Spleen (tissue), 11 donors: ENCODE data around the gene KIAA0825. TPM values are rescaled to one million over a fixed set of nuclear protein-coding genes. Genes with fewer than 3 reads are reported as not detected.
"Not testable (repeated sequence)": the region's sequence is repeated elsewhere in the genome, so short reads cannot be mapped to it uniquely, and the experiment has no call there.

Source experiments
- DNase-seq: peaks from one replicate; pipeline ENCODE4 v3.0.0-alpha.2; 2020
- H3K27ac ChIP-seq, 8 donors: fragments of 200-600 bp; sonication (generic) in 7 of 8; 1 replicate in 4 of 8; 2 replicates in 4 of 8; pipeline versions ENCODE4 v1.5.0 to v1.8.0; 2016 to 2021; ENCODE audit warnings: inconsistent platforms in 4 of 8, mild to moderate bottlenecking in 4 of 8, moderate library complexity in 1 of 8
- H3K27me3 ChIP-seq, 7 donors: fragments of 200-600 bp; sonication (generic) in 6 of 7; replicated peaks in 1 of 7; 1 replicate in 4 of 7; 2 replicates in 3 of 7; pipeline versions ENCODE4 v1.5.0 to v1.8.0; 2016 to 2021; ENCODE audit warnings: inconsistent platforms in 3 of 7, mild to moderate bottlenecking in 1 of 7
- H3K36me3 ChIP-seq, 6 donors: fragments of 200-600 bp; sonication (generic) in 5 of 6; 1 replicate in 4 of 6; 2 replicates in 2 of 6; pipeline versions ENCODE4 v1.5.0 to v1.8.0; 2016 to 2021; ENCODE audit warnings: inconsistent platforms in 2 of 6
- H3K4me1 ChIP-seq, 6 donors: fragments of 200-600 bp; sonication (generic) in 5 of 6; 1 replicate in 3 of 6; 2 replicates in 3 of 6; pipeline versions ENCODE4 v1.5.0 to v1.8.0; 2016 to 2021; ENCODE audit warnings: inconsistent platforms in 3 of 6
- H3K4me3 ChIP-seq, 8 donors: fragments of 200-600 bp; sonication (generic) in 7 of 8; 1 replicate in 4 of 8; 2 replicates in 4 of 8; pipeline versions ENCODE4 v1.5.0 to v1.8.0; 2016 to 2021; ENCODE audit warnings: inconsistent platforms in 4 of 8, mild to moderate bottlenecking in 4 of 8, moderate library complexity in 2 of 8
- H3K9me3 ChIP-seq, 8 donors: fragments of 200-600 bp; sonication (generic) in 7 of 8; 1 replicate in 4 of 8; 2 replicates in 4 of 8; pipeline versions ENCODE4 v1.5.0 to v1.8.0; 2016 to 2021; ENCODE audit warnings: inconsistent platforms in 4 of 8
- POLR2A ChIP-seq, 3 donors: fragments of 450-650 bp; IDR thresholded peaks; one replicate each; pipeline ENCODE4 v1.5.1; 2017; ENCODE audit warnings: antibody characterized with exemption in 3 of 3, mild to moderate bottlenecking in 1 of 3
- POLR2AphosphoS5 ChIP-seq, 3 donors: sonication (generic); formaldehyde crosslinking; IDR thresholded peaks; one replicate each; pipeline ENCODE4 v1.5.1; 2017; ENCODE audit warnings: antibody characterized with exemption in 3 of 3
- WGBS, 5 donors: extraction: QIAGEN DNeasy Blood & Tissue Kit in 3 of 5; methylation state at CpG; one replicate each; pipeline versions ENCODE4 v1.1.5 to v1.1.7; 2013 to 2018; 5-methylcytosine and 5-hydroxymethylcytosine counted together
- intact Hi-C: fragments of 100-400 bp; cut with DNase I; formaldehyde crosslinking; loops from one replicate; pipeline ENCODE4 v1.15.0; 2023; ENCODE audit warnings: low total_unique reads
- polyA plus RNA-seq, 3 donors: library from polyadenylated mRNA; stranded (reverse); fragments of 200-250 nt; gene quantifications; one replicate each; pipeline ENCODE4 v1.2.1, GENCODE V29; 2013
- total RNA-seq, 7 donors: library from RNA; depleted of rRNA in 3 of 7; stranded (reverse); fragments of >200 nt in 3 of 7; fragmentation: NEBNext Ultra II Directional in 4 of 7; extraction: Animal tissue kit (Norgen Biotek cat#: 25700) in 4 of 7; gene quantifications; one replicate each; pipeline versions ENCODE4 v1.1.0 to v1.2.1, GENCODE V29; 2016 to 2021
- TF ChIP-seq, protein P1 (sequence below), 11 experiments: fragments of 200-600 bp in 7 of 11; fragments of 450-650 bp in 4 of 11; sonication (generic) in 4 of 11; IDR thresholded peaks in 8 of 11; conservative IDR thresholded peaks in 3 of 11; 1 replicate in 7 of 11; 2 replicates in 4 of 11; pipeline versions ENCODE4 v1.4.0 to v1.8.0; 2016 to 2021; ENCODE audit warnings: antibody characterized with exemption in 11 of 11, inconsistent platforms in 4 of 11, mild to moderate bottlenecking in 1 of 11
- donor health status: healthy with polysubstance abuse.
- donor health status: DM: no; HTN: no; CAD: no; lungs with moderate emphysema.
- donor health status: DM: no; HTN: no; CAD: no.
- donor health status: Bipolar disorder and iron deficiency.
- donor health status: healthy.
- donor health status: DM: no; HTN: no; CAD: no.
- donor health status: DM: yes; HTN: yes; CAD: no.

KIAA0825 gene
- total and polyA plus RNA-seq, 10 donors = 0.20 to 13.5 (median 6.0) TPM

DNA sequence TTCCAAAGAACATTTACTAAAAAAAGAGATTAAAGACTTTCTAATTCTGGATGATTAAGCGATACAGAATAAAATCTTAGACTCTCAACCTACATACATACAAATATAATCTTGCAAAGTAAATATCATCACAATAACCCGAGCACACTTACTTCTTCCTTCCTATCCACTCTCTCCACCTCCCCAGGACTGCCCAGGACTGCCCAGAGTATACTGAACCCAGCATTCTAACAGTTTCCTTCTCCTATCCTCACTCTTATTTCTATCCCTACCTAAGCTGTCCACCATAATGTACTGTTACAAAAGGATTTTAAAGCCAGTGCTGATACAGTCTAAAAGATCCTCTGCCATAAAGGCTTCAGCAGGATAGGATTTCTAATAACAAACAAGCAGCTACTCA, 463.7 kb downstream of the KIAA0825 start:
- intact Hi-C loops = no loop called here
- H3K36me3 ChIP-seq = no peaks in the 10 kb centered on the region
- H3K27ac ChIP-seq = no peak overlapping the region
- H3K4me1 ChIP-seq = no peaks in the 10 kb centered on the region
- no peak overlapping the region for H3K4me3 ChIP-seq
- H3K9me3 ChIP-seq = no peaks in the 10 kb centered on the region
- DNase-seq = no peak
- 76 to 86% (median 84%) methylated on average over 2 of the region's 2 CpGs for whole genome bisulfite sequencing, 5 donors
- no peaks in the 10 kb centered on the region for H3K27me3 ChIP-seq
- TF ChIP-seq POLR2A (IDR thresholded peaks at IDR 0.05) (no peak), POLR2AphosphoS5 (IDR thresholded peaks at IDR 0.05) (no peak)
- TF ChIP-seq, protein P1, sequence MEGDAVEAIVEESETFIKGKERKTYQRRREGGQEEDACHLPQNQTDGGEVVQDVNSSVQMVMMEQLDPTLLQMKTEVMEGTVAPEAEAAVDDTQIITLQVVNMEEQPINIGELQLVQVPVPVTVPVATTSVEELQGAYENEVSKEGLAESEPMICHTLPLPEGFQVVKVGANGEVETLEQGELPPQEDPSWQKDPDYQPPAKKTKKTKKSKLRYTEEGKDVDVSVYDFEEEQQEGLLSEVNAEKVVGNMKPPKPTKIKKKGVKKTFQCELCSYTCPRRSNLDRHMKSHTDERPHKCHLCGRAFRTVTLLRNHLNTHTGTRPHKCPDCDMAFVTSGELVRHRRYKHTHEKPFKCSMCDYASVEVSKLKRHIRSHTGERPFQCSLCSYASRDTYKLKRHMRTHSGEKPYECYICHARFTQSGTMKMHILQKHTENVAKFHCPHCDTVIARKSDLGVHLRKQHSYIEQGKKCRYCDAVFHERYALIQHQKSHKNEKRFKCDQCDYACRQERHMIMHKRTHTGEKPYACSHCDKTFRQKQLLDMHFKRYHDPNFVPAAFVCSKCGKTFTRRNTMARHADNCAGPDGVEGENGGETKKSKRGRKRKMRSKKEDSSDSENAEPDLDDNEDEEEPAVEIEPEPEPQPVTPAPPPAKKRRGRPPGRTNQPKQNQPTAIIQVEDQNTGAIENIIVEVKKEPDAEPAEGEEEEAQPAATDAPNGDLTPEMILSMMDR (IDR thresholded peaks at IDR 0.05 in 8 of 11, conservative IDR thresholded peaks at IDR 0.05 in 3 of 11) = no peak

DNA sequence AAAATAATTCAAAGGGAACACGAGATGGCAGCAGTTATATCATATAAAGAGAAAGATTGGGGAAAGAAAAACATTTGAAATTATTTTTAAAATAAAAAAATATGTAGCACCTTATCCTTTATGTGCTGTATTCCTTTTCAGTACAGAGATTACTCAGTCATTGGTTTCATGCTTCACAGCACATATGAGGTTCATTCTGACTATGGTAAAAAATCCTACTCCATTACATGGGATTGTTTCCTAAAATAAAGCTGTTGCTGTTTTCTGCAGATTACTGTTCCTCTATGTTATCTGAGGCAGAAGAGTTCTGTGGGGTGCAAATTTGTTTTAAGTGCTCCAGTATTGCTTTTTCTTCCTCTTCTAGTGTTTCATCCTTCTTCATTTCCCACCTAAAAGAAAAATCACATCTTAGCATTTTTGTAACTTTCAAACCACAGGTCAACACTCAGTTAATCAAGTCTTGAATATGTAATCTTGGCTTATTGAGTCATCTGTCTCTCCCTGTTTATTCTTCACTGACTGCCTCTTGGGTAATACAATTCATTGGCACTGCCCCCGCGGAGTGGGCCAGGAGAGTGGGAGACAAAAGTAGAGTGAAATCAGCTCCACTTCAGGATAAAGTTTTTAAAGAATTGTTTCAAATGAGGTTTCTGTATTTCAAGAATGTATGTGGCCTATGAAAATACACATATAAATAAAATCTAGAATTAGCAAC, 464.5 kb downstream of the KIAA0825 start:
- Histone ChIP-seq H3K27ac (no peak overlapping the region), H3K4me1 (no peaks in the 10 kb centered on the region), H3K27me3 (no peaks in the 10 kb centered on the region), H3K9me3 (no peaks in the 10 kb centered on the region), H3K4me3 (no peak overlapping the region), H3K36me3 (no peaks in the 10 kb centered on the region)
- no peak for DNase-seq
- WGBS, 5 donors = 81 to 89% (median 86%) methylated on average over 3 of the region's 3 CpGs
- intact Hi-C loops = no loop called here
- TF ChIP-seq POLR2AphosphoS5 (IDR thresholded peaks at IDR 0.05) (no peak), POLR2A (IDR thresholded peaks at IDR 0.05) (no peak)
- TF ChIP-seq, protein P1 (IDR thresholded peaks at IDR 0.05 in 8 of 11, conservative IDR thresholded peaks at IDR 0.05 in 3 of 11) = no peak

DNA sequence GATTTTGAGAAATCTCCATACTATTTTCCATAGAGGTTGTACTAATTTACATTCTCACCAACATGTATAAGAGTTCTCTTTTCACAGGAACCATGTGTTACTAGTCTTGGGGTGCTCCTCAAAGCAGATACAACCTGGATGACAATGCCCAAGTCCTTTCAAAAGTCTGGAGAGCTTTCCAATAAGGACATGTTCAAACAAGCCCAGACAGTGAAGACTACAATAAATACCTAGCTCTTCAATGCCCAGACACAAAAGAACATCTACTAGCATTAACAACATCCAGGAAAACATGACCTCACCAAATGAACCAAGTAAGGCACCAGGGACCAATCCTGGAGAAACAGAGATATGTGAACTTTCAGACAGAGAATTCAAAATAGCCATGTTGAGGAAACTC, 474.8 kb downstream of the KIAA0825 start:
- intact Hi-C loops, H3K27me3 ChIP-seq, H3K36me3 ChIP-seq, DNase-seq, H3K4me3 ChIP-seq, H3K27ac ChIP-seq, H3K4me1 ChIP-seq: not testable (repeated sequence)
- H3K9me3 ChIP-seq = peaks cover 0 to 57% (median 41%) of the 10 kb centered on the region in 8 donors

DNA sequence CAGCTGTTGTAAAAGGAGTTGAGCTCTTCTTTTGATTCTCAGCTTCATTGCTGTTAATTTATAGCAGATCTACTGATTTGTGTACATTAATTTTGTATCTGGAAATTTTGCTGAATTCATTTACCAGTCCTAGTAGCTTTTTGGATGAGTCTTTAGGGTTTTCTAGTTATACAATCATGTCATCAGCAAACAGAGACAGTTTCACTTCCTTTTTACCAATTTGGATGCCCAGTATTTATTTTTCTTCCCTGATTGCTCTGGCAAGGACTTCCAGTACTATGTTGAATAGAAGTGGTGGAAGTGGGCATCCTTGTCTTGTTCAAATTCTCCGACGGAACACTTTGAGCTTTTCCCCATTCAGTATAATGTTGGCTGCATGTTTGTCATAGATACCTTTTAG, 478.1 kb downstream of the KIAA0825 start:
- TF ChIP-seq, protein P1 (IDR thresholded peaks at IDR 0.05 in 8 of 11, conservative IDR thresholded peaks at IDR 0.05 in 3 of 11) = no peak
- no peak for TF ChIP-seq POLR2AphosphoS5 (IDR thresholded peaks at IDR 0.05)
- no peak for TF ChIP-seq POLR2A (IDR thresholded peaks at IDR 0.05)
- Histone ChIP-seq H3K4me3 (no peak overlapping the region), H3K4me1 (no peaks in the 10 kb centered on the region), H3K36me3 (no peaks in the 10 kb centered on the region), H3K27me3 (no peaks in the 10 kb centered on the region), H3K27ac (no peak overlapping the region), H3K9me3 (peaks cover 0 to 65% (median 40%) of the 10 kb centered on the region in 8 donors)
- intact Hi-C loops = no loop called here
- DNase-seq = no peak
- 93 to 98% (median 96%) methylated on average over 2 of the region's 2 CpGs for WGBS, 5 donors
